GM23338 (cell line): ENCODE results near the gene SRPK2. TPM values are rescaled to one million over a fixed set of nuclear protein-coding genes. Genes with fewer than 3 reads are reported as not detected.

ENCODE experiments used
- ATAC-seq: fragments of 200-7000 bp; cut with Tn5 transposase; 3 replicates; pipeline ENCODE4 v1.9.1; 2020
- DNase-seq: peaks from one replicate; pipeline ENCODE4 v3.0.0-alpha.2; 2015; ENCODE audit warnings: low spot score
- H2AFZ ChIP-seq: fragments of 200-600 bp; sonication (generic); 2 replicates; pipeline ENCODE4 v1.8.0; 2016; ENCODE audit warnings: antibody characterized with exemption, mild to moderate bottlenecking, moderate library complexity
- H3F3A ChIP-seq: fragments of 200-600 bp; sonication (generic); replicated peaks from 2 replicates; pipeline ENCODE4 v1.8.0; 2017; ENCODE audit warnings: antibody characterized with exemption, mixed run types, low read depth
- H3K27ac ChIP-seq: fragments of 200-600 bp; sonication (generic); 2 replicates; pipeline ENCODE4 v1.6.1; 2016; ENCODE audit warnings: low read depth
- H3K27me3 ChIP-seq: fragments of 200-600 bp; sonication (generic); 2 replicates; pipeline ENCODE4 v1.8.0; 2016; ENCODE audit warnings: mild to moderate bottlenecking, mixed run types, moderate library complexity; ENCODE audit not compliant: insufficient read depth
- H3K36me3 ChIP-seq: fragments of 200-600 bp; sonication (generic); 2 replicates; pipeline ENCODE4 v1.8.0; 2016; ENCODE audit warnings: mild to moderate bottlenecking; ENCODE audit not compliant: insufficient read depth
- H3K4me1 ChIP-seq: fragments of 200-600 bp; sonication (generic); 2 replicates; pipeline ENCODE4 v1.8.0; 2016; ENCODE audit warnings: mild to moderate bottlenecking, moderate library complexity; ENCODE audit not compliant: insufficient read depth
- H3K4me2 ChIP-seq: fragments of 200-600 bp; sonication (generic); 2 replicates; pipeline ENCODE4 v1.7.1; 2017; ENCODE audit warnings: mixed run types
- H3K4me3 ChIP-seq: fragments of 200-600 bp; sonication (generic); 2 replicates; pipeline ENCODE4 v1.6.1; 2016; ENCODE audit warnings: mixed run types
- H3K79me2 ChIP-seq: fragments of 200-600 bp; sonication (generic); replicated peaks from 2 replicates; pipeline ENCODE4 v1.8.0; 2017; ENCODE audit warnings: mild to moderate bottlenecking; ENCODE audit not compliant: insufficient read depth
- H3K9me2 ChIP-seq: fragments of 200-600 bp; sonication (generic); 2 replicates; pipeline ENCODE4 v1.8.0; 2017; ENCODE audit not compliant: insufficient read depth
- H4K20me1 ChIP-seq: fragments of 200-600 bp; sonication (generic); replicated peaks from 2 replicates; pipeline ENCODE4 v1.8.0; 2017; ENCODE audit warnings: mild to moderate bottlenecking; ENCODE audit not compliant: insufficient read depth
- H3K27ac Mint-ChIP-seq: 2 replicates; pipeline ENCODE4 v1.8.0; 2020; ENCODE audit warnings: inconsistent platforms, mild to moderate bottlenecking, moderate library complexity, mixed read lengths
- H3K27me3 Mint-ChIP-seq: 3 replicates; pipeline ENCODE4 v1.8.0; 2022; ENCODE audit warnings: low read depth, mild to moderate bottlenecking, moderate library complexity, mixed read lengths, inconsistent platforms; ENCODE audit not compliant: insufficient read depth, poor library complexity
- H3K36me3 Mint-ChIP-seq: 3 replicates; pipeline ENCODE4 v1.8.0; 2021; ENCODE audit warnings: low read depth, mild to moderate bottlenecking, inconsistent platforms, moderate library complexity, mixed read lengths
- H3K4me1 Mint-ChIP-seq: 3 replicates; pipeline ENCODE4 v1.8.0; 2020; ENCODE audit warnings: mild to moderate bottlenecking, inconsistent platforms, mixed read lengths
- H3K4me3 Mint-ChIP-seq: 3 replicates; pipeline ENCODE4 v1.8.0; 2021; ENCODE audit warnings: moderate library complexity, mild to moderate bottlenecking, inconsistent platforms, mixed read lengths
- H3K9me3 Mint-ChIP-seq: 3 replicates; pipeline ENCODE4 v1.8.0; 2020; ENCODE audit warnings: moderate library complexity, mild to moderate bottlenecking, inconsistent platforms, mixed read lengths
- ZNF331 ChIP-seq: fragments of 250-450 bp; sonication (Bioruptor Pico); IDR thresholded peaks from 2 replicates; pipeline ENCODE4 v1.5.0; 2020; ENCODE audit warnings: low read depth, mild to moderate bottlenecking, moderate library complexity
- polyA plus RNA-seq: library from polyadenylated mRNA; unstranded; fragments of >200 nt; fragmentation: Nextera tagmentation; extraction: Ambion mirVana; gene quantifications from 2 replicates; pipeline ENCODE4 v1.2.1, GENCODE V29; 2016
- total RNA-seq: library from RNA; depleted of rRNA; stranded (reverse); fragments of >200 nt; shearing (Covaris generic); gene quantifications from 2 replicates; pipeline ENCODE4 v1.2.3, GENCODE V29; 2014
- TF ChIP-seq, protein P1 (sequence below): fragments of 250-450 bp; sonication (Bioruptor Pico); IDR thresholded peaks from 2 replicates; pipeline ENCODE4 v1.5.0; 2020; ENCODE audit warnings: mild to moderate bottlenecking, moderate library complexity
- TF ChIP-seq, protein P2 (sequence below): IDR thresholded peaks from 2 replicates; pipeline ENCODE4 v1.6.1; 2016; ENCODE audit warnings: antibody characterized with exemption

The SRPK2 gene
- total and polyA plus RNA-seq, 2 experiments from 2014 or later = 66.3 to 91.5 TPM

DNA sequence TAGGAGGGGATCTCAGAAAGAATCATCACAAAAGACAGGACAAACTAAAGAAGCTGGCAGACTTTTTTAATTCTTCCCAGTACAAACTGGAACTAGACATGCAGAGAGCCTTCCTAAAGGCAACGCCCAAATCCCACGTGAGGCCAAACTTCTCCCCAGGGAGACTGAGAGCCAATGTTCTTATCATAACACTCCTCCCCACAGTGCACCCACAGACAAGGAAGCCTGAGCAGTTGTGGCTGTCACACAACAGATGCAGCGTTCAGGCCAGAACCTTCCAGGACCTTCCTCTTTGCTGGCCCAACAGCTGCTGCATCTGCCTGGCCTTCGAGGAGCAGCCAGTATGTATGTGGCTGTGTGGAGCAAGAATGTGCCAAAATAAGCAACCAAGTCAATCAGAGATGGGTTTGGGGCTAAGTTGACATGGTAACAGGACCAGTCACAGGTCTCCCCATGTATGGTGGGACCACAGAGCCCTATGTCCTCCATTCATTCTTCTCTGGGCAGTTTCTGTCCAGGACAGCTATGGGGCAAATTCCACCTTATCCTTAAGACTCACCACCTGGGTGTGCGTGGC lies 34.9 kb downstream of the SRPK2 start (continued):
- TF ChIP-seq, protein P1, sequence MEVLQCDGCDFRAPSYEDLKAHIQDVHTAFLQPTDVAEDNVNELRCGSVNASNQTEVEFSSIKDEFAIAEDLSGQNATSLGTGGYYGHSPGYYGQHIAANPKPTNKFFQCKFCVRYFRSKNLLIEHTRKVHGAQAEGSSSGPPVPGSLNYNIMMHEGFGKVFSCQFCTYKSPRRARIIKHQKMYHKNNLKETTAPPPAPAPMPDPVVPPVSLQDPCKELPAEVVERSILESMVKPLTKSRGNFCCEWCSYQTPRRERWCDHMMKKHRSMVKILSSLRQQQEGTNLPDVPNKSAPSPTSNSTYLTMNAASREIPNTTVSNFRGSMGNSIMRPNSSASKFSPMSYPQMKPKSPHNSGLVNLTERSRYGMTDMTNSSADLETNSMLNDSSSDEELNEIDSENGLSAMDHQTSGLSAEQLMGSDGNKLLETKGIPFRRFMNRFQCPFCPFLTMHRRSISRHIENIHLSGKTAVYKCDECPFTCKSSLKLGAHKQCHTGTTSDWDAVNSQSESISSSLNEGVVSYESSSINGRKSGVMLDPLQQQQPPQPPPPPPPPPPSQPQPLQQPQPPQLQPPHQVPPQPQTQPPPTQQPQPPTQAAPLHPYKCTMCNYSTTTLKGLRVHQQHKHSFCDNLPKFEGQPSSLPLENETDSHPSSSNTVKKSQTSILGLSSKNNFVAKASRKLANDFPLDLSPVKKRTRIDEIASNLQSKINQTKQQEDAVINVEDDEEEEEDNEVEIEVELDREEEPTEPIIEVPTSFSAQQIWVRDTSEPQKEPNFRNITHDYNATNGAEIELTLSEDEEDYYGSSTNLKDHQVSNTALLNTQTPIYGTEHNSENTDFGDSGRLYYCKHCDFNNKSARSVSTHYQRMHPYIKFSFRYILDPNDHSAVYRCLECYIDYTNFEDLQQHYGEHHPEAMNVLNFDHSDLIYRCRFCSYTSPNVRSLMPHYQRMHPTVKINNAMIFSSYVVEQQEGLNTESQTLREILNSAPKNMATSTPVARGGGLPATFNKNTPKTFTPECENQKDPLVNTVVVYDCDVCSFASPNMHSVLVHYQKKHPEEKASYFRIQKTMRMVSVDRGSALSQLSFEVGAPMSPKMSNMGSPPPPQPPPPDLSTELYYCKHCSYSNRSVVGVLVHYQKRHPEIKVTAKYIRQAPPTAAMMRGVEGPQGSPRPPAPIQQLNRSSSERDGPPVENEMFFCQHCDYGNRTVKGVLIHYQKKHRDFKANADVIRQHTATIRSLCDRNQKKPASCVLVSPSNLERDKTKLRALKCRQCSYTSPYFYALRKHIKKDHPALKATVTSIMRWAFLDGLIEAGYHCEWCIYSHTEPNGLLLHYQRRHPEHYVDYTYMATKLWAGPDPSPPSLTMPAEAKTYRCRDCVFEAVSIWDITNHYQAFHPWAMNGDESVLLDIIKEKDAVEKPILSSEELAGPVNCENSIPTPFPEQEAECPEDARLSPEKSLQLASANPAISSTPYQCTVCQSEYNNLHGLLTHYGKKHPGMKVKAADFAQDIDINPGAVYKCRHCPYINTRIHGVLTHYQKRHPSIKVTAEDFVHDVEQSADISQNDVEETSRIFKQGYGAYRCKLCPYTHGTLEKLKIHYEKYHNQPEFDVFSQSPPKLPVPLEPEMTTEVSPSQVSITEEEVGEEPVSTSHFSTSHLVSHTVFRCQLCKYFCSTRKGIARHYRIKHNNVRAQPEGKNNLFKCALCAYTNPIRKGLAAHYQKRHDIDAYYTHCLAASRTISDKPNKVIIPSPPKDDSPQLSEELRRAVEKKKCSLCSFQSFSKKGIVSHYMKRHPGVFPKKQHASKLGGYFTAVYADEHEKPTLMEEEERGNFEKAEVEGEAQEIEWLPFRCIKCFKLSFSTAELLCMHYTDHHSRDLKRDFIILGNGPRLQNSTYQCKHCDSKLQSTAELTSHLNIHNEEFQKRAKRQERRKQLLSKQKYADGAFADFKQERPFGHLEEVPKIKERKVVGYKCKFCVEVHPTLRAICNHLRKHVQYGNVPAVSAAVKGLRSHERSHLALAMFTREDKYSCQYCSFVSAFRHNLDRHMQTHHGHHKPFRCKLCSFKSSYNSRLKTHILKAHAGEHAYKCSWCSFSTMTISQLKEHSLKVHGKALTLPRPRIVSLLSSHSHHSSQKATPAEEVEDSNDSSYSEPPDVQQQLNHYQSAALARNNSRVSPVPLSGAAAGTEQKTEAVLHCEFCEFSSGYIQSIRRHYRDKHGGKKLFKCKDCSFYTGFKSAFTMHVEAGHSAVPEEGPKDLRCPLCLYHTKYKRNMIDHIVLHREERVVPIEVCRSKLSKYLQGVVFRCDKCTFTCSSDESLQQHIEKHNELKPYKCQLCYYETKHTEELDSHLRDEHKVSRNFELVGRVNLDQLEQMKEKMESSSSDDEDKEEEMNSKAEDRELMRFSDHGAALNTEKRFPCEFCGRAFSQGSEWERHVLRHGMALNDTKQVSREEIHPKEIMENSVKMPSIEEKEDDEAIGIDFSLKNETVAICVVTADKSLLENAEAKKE = no peak

DNA sequence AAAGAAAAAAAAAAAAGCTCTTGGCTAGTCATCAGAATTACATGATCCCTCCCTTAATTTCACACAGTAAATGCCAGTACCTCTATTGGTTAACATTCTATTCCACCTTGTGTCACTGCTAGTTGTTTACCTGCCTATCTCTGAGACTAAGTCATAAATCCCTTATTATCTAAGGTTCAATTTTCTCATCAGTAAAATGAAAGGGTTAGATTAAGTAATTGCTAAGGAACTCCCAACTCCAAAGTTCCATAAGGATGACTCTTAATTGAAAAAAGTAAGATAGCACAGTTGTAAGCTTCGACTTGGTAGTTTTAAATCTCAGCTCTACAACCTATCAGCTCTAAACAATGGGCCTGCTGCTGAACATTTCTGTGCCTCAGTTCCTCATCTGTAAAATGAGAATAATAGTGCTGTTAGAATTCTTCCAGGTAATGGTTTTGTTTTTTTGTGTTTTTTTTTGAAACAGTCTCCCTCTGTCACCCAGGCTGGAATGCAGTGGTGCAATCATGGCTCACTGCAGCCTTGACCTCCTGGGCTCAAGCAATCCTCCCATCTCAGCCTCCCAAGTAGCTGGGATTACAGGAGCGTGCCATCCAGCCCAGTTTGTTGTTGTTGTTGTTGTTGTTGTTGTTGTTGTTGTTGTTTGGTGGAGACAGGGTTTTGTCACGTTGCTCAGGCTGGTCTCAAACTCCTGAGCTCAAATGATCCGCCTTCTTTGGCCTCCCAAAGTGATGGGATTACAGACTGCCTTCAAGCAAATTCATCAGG lies 35.6 kb downstream of the SRPK2 start:
- H3K27me3 Mint-ChIP-seq = peaks cover 7% of the 10 kb centered on the region
- TF ChIP-seq ZNF331 (CRISPR knock-in tag) = no peak
- TF ChIP-seq, protein P2, sequence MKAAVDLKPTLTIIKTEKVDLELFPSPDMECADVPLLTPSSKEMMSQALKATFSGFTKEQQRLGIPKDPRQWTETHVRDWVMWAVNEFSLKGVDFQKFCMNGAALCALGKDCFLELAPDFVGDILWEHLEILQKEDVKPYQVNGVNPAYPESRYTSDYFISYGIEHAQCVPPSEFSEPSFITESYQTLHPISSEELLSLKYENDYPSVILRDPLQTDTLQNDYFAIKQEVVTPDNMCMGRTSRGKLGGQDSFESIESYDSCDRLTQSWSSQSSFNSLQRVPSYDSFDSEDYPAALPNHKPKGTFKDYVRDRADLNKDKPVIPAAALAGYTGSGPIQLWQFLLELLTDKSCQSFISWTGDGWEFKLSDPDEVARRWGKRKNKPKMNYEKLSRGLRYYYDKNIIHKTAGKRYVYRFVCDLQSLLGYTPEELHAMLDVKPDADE = no peak
- Histone ChIP-seq H3K27me3 (no peaks in the 10 kb centered on the region), H2AFZ (no peak overlapping the region), H3K36me3 (no peaks in the 10 kb centered on the region), H3K9me2 (no peaks in the 10 kb centered on the region), H3K4me1 (peaks cover 4% of the 10 kb centered on the region), H3F3A (no peaks in the 10 kb centered on the region), H4K20me1 (peaks cover 42% of the 10 kb centered on the region), H3K4me3 (no peak overlapping the region), H3K79me2 (peaks cover 98% of the 10 kb centered on the region), H3K4me2 (no peak overlapping the region), H3K27ac (no peak overlapping the region)
- DNase-seq (no peak), ATAC-seq (no peak)
- H3K9me3 Mint-ChIP-seq = no peaks in the 10 kb centered on the region
- H3K4me3 Mint-ChIP-seq = no peak overlapping the region
- peaks cover 19% of the 10 kb centered on the region for H3K4me1 Mint-ChIP-seq
- H3K36me3 Mint-ChIP-seq = no peaks in the 10 kb centered on the region
- no peak overlapping the region; the same call in 1 of the 2 replicates for H3K27ac Mint-ChIP-seq
